NCI-H82 treated with DMSO at 0.1 percent for 48 hours (cell line): ENCODE results near the gene ORMDL3.
"Not testable (repeated sequence)": the region's sequence is repeated elsewhere in the genome, so short reads cannot be mapped to it uniquely, and the experiment has no call there.

Experiments
- DNase-seq: peaks from one replicate; lab custom pipeline; 2025; ENCODE audit not compliant: unreplicated experiment; lab: John Stamatoyannopoulos, UW

ORMDL3 gene

DNA sequence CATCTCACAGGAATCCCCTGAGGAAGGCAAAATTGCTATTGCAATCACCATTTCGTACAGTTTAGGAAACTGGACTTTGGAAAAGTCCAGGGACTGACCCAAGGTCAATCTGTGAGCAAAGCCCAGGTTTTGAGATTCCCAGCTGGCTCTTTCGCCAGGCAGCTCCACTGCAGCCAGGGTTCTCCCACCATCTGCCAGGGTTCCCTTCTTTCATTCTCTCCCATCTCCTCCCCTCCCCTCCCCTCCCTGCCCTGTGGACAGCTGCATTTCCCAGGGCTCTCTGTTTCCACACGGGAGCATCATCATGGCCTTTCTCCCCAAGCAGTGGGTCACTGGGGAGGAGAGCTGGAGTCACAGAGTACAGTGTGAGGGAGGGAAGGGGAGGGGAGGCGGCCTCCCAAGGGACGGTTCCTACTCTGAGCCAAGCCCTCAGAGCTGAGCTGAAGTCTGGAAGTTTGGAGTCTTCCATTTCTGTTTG, 23.5 kb upstream of the ORMDL3 start:
- DNase-seq: no peak

DNA sequence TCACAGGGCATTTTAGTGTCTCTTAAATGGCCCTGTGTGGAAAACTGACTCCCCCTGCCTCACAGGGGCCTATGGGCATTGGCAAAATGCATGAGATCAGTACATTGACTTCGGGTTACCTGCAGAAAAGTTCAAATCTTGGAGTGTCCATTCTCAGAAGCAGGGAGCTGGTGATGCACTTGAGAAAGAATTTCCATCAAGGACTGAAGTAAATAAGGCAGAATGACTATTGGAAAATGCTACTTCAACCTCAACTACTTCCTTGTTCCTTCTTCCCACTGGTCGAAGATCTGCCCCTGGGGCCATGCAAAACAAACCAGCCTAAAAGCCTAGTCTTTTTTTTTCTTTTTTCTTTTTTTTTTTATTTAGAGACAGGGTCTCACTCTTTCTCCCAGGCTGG, 21.6 kb upstream of the ORMDL3 start:
- DNase-seq: no peak

DNA sequence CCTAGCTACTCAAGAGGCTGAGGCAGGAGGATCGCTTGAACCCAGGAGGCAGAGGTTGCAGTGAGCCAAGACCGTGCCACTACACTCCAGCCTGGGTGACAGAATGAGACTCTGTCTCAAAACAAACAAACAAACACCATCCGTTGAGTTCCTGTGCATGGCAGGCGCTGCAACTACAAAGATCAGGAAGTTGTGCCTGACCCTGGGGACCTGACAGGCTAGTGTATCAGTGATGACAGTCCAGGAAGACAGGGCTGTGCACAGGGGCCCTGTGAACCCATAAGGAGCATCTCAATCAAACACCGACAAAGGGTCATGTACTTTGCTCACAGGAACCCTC, 21.1 kb upstream of the ORMDL3 start:
- DNase-seq: not testable (repeated sequence)

DNA sequence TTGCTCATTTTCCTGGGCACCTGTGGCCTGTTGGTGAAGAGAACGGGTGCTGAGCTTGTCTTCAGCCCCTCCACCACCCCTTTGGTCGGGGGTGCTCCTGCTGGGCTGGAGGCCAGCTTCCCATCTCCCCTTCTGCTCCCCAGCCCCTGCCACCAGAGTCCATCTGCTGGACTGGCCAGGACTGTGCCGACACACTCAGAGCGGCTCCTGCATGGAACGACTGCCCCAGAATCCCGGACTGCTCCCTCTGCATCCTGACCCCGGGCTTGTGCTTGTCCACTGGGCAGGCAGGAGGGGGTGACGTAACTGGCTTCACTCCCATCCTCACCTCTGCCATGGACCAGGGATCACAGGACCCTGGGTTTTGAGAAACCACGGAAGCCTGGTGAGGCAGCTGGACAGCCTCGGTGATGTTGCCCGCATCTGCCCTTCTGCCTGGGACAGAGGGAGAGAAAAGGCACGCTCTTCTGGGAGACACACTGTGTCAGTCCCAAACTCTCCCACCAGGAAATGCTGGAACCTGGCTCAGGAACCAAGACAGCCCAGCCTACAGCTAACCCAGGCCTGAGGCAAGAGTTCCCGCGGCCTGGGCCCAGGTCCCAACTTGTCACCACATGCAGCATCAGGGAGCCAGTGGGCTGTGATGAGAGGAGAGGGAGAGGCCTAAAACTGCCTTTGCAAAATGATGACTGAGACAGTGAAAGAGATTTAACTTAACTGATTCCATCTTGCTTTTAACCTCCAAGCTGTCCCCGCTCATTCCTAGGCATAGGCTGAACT, 19.3 kb upstream of the ORMDL3 start:
- no peak for DNase-seq

DNA sequence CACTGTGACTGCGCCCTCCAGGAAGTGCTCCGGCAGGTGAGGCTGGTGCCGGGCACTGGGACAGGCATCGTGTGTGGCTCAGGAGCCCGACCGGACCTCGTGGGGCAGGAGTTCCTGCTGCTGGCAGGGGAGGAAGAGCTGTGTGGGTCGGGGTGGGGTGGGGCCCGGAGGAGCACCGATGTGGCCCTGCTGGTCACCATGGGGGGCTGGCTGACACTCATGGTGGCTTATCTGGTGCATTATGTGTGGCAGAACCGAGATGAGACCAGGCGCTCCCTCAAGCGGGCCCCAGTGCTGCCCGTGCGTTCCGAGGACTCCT, 17.0 kb upstream of the ORMDL3 start:
- DNase-seq: no peak

DNA sequence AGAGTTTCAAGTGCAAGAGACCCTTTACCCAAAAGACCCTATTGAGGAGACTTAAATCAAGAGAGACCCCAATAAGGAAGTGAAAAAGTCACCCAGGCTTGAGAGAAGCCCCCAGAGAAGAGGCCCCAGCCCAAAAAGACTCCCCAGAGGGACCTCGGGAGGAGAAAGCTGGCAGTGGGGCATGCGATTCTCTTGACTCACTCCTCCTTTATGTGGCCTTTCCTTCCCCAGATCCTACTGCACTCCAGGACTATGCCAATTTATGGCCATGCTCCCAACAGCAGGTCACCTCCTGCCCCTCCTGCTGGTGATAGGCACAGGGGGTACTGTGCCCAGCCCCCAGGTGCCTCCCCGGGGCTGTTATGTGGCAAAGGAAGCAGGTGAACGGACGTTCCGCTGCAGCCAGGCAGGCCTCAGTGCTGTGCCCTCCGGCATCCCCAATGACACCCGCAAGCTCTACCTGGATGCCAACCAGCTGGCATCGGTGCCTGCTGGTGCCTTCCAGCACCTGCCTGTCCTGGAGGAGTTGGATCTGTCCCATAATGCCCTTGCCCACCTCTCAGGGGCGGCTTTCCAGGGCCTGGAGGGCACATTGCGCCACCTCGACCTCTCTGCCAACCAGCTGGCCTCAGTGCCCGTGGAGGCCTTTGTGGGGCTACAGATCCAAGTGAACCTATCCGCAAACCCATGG, 16.4 kb upstream of the ORMDL3 start:
- DNase-seq: no peak

DNA sequence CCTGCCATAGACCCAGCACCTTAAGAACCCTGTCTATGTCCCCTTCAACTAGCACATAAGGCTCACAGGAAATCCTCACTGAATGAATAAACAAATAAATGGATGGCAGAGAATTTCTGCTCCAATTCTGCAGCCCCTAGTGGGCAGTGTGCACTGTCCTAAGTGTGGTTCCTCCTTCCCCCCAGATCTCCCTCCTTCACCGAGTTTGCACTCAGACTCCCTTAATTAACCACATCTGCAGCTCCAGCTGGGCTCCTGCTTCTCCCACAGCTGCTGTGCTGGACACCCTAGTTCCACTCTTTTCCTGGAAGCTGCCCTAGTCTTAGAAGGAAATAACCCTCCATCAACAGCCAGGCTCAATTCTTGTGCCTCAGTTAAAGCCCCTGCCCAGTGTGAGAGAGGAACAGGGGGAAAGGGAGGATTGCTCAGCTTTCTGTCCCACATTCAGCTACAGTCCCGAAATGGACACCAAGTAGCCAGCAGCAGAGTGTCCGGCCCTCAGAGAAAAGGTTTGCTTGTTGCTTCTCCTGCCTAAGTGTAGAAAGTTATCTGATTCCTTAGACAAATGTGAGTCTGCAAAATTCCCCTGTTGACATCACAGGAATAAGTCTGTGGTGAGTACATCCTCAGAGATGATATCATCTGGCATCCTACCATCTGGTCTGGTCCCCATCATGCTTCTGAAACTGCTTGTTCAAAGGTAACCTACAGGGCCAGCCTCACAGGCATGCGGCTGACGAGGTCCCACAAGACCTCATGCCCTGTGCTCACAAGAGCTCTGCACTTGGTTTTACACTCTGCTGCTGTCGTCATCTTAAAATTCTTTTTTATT, 12.4 kb upstream of the ORMDL3 start:
- DNase-seq: no peak

DNA sequence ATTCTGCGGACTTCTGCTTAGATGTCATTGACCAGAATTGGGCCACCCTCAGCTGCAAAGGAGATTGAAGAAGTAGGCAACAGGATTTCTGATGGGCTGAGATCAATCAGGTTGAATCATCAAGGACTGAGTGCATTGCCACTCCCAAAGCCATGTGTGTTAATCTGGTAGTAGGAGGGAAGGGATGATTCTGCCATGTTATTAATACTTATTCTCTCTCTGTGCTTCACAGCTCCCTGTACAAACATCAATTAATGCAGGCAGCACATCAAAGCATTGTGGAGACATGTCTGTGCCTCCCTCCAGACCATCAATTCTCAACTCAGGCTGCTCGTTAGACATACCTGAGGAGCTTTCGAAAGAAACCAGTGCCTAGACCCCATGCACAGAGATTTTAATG, 11.7 kb upstream of the ORMDL3 start:
- DNase-seq: no peak

DNA sequence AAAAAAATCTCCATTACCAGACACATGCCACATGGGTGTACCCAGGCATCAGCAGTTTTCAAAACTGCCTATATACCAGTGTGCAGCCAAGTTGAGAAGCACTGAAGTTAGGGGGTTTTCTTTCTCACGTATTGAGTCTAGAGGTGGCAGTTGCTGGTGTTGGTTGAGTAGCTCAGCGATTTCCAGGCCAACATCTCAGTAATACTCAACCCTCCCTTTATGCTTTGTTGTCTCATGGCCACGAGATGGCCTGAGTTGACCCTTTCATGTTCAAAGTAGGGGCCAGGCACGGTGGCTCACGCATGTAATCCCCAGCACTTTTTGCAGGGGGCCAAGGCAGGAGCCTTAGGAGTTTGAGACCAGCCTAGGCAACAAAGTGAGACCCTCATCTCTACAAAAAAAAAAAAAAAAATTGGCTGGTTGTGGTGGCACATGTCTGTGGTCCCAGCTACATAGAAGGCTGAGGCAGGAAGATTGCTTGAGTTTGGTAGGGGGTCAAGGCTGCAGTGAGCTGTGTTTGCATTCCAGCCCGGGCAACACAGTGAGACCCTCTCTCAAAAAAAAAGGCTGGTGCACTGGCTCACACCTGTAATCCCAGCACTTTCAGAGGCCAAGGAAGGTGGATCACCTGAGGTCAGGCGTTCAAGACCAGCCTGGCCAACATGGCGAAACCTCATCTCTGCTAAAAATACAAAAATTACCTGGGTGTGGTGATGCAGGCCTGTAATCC, 10.9 kb upstream of the ORMDL3 start:
- DNase-seq: no peak

DNA sequence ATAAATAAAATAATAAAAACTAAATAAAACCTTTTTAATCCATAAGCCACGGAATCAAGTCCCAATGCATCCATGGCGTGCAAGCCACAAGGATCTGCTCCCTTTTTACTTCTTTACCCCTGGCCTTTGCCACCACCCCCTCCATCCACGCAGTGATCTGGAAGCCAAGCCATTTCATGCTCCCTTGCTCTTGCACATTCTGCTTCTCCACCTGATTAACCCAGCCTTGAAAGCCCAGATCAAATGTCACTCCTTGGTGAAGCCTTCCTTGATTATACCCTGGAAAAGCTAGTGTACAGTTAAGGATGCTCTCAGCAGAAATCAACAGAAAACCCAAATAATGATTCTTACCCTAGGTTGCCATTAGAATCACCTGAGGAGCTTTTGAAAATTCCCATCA, 10.0 kb upstream of the ORMDL3 start:
- no peak for DNase-seq

DNA sequence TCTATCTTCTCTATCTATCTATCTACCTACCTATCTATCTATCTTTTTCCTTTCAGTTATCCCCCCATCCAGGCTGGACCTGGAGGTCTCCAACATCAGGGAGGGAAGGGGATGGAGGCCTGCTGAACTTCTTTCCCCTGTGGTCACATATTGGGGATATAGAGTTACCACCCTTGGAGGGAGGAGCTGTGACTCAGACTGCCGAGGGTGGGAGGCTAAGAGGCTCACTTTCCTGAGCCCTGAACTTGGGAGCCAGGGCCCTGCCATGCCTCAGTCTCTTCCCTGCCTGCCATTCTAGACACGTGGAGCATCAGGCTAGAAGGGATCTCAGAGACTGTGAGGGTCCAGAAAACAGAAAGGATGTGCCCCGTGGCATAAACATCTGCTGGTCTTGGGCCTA, 8.5 kb upstream of the ORMDL3 start:
- no peak for DNase-seq

DNA sequence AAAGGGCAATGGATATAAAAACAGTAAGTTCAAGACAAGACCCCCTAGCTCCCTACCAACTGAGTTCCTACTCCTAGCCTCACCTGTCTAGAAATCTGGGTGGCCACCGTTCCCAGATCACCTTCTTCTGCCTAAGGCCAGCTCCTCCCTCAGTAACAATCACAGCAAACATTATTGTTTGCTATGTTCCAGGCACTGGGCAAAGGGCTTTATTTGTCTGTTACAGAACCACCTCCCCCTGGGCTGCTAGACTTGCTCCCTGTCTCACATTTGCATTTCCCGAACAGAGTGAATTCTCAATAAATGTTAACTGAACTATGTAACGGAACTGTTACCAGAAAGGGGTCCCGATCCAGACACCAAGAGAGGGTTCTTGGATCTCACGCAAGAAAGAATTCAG, 6.9 kb upstream of the ORMDL3 start:
- no peak for DNase-seq

DNA sequence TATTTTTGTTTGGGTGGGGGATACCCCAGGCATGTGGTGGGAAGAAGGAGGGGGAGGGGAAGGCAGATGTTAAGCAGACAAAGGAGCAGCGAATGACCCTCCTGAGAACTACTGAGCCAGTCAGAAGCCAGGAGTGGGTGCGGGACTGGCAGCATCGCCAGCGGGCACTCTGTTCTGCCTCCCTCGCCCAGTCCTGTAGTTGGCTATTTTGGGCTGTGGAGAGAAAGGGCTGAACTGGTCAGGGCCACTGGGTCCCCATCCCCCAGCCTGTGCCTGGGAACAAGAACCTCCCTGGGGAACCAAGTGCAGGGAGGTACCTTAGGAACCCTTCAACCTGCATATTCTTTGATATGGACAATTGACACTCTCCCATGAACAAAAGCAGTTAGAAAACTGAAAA, 6.5 kb upstream of the ORMDL3 start:
- DNase-seq: no peak

DNA sequence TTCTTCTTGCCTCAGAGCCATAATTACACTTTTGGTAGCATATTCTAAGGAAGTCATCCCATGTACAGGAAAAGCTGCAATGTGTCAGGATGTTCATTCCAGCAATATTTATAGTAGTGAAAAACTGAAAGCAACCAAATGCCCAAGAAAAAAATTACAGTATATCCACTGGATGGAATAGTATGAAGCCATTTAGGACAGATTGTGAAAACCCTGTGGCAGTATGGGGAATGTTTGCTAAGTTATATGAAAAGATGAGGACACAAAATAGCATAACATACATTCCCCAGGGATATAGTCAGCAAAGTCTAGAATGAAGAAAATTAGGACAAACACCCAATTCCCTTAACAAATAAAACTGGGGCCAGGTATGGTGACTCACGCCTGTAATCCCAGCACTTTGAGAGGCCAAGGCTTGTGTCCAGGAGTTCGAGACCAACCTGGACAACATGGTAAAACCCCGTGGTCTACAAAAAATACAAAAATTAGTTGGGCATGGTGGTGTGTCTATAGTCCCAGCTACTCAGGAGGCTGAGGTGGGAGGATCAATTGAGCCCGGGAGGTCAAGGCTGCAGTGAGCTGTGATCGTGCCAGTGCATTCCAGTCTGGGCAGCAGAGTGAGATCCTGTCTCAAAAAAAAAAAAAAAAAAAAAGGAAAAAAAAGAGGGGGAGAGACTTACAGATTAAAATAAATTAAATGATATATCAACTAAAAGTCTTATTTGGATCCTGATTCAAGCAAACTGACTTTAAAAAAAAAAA, 2.4 kb upstream of the ORMDL3 start:
- no peak for DNase-seq

DNA sequence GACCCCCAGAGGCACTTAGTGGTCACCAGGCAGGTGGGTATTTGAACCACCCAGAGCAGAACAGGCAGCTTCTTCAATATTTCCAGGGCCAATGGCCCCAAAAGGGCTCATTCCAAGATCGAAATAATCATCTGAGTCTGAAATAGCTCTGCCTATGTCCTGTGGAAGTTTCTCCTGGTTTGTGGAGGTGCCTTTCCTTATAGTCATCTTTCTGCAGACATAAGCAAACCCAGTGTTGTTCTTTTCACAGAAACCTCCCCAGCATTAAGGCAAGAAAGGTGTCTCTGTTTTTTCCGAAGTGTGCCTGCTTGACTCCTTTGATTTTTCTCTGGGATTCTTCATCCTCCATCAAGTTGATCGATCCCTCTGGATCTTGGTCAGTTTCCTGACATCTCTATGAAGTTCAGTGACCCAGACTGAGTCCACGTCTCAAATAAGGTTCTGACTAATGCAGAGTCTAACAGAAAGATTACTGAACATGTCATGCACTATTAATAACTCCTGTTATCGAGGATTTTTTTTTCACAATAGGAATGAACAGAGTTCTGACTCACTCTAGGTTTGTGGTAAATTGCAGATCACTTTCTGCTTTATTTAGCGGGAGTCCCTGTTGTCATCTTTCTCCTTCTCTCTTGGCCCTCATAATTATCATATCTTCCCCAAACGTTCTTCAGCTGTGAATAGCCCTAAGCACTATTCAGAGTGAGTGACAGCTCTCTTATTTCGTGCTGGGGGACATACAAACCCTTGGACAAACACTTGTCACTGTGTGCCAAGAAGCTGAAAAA, 1.7 kb upstream of the ORMDL3 start:
- DNase-seq: no peak

DNA sequence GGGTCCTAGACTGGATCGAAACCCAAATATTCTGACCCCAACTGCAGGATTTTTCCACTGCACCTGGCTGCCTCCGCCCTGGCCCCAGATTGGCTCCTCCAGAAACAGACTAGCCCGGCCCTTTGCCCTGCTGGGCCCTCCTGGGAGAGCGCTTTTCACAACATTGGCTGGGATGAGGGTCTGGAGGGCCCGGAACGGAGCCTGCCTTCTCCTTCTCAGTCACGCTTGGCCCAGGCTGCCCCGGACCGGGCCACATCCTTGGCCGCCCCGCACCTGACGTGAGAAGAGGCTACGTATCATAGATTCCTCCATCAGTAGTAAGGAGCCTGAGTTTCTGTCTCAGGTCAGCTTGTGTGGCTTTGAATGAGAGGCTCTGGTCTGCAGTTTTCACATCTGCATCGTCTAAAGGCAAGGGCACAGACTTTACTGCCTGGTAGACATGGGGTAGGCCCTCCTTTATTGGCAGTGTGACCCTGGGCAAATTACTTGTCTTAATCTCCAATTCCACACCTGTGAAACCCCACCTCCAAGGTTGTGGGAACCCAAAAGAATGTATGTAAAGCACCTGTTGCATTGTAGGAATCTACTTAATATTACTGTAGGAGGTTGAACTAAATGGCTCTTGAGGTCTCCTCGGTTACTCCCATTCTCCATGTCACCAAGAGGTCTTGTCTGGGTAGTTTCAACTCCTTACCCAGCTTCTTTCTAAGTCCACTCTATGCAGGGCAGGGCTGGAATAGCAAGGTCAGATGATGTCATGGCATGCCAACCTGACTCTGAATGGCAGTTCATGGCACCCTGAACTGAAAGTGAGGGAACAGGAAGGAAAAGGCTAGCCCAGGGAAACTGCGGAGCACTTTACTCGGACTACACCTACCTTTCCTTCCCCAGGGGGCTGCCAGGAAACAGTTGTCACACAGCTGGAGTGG, 792 bp upstream of the ORMDL3 start:
- DNase-seq: no peak

DNA sequence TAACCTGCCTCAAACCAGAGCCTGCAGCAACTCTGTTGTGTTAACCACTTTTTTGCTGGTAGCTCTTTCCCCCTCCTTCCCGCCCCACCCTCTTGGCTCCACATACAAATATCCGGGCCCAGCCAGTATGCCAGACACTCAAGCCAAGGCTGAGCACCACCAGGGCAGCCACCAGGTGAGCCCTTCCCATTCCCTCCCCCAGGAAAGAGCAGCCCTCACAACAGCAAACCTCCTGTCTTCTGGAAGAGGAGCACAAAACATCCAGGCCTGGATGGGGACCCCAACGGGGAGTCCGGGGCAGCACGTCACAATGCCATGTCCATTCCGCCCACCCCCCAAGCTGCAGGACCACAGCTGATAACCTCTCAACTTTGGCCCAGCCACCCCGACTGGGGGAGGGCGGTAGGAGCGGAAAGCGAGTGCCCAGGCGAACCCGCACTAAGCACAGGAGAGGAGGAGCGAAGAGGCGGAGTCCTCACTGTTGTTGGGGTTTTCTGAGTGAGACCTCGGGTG, 757 bp downstream of the ORMDL3 start:
- no peak for DNase-seq

DNA sequence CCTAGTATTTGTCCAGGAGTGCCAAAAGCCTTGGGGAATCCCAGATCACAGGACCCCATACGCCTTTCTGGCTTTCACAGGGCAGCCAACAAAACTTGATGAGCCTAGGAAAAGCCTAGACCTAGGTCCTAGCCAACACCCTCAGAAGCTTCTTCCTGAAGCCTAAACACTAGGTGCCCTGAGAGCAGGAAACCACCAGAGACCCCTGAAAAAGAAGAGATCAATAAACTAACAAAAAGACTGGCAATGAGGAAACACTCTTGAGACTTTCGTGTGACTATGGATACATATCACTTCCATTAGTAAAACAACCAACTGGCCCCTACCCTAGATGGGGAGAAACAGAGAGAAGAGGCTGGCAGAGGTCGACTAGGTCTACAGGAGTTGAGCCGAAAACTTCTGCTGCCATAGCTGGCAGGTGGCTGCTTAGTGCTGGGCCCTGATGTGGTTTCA, 1.2 kb downstream of the ORMDL3 start:
- DNase-seq: no peak
